H9 (cell line): ENCODE results near the gene MRPS30. TPM values are rescaled to one million over a fixed set of nuclear protein-coding genes. Genes with fewer than 3 reads are reported as not detected.

Experiments used
- DNase-seq: peaks from one replicate; pipeline ENCODE4 v3.0.0-alpha.2; 2017
- H2AFZ ChIP-seq: one replicate; pipeline ENCODE4 v1.6.1; 2013; ENCODE audit warnings: mild to moderate bottlenecking, low read length, control low read depth, moderate library complexity
- H2AK5ac ChIP-seq: 2 replicates; pipeline ENCODE4 v1.6.1; 2013; ENCODE audit warnings: low read length, control low read depth, mixed read lengths; ENCODE audit not compliant: insufficient read length
- H2BK120ac ChIP-seq: one replicate; pipeline ENCODE4 v1.6.1; 2013; ENCODE audit warnings: low read depth, mild to moderate bottlenecking, low read length, control low read depth, inconsistent platforms; ENCODE audit not compliant: poor library complexity, severe bottlenecking
- H2BK12ac ChIP-seq: 2 replicates; pipeline ENCODE4 v1.6.1; 2013; ENCODE audit warnings: low read length, control low read depth, mixed read lengths, low read depth; ENCODE audit not compliant: insufficient read length
- H2BK15ac ChIP-seq: 2 replicates; pipeline ENCODE4 v1.6.1; 2013; ENCODE audit warnings: low read depth, low read length, control low read depth
- H2BK20ac ChIP-seq: one replicate; pipeline ENCODE4 v1.6.1; 2013; ENCODE audit warnings: low read depth, mild to moderate bottlenecking, low read length, control low read depth, inconsistent platforms; ENCODE audit not compliant: poor library complexity, severe bottlenecking
- H2BK5ac ChIP-seq: 2 replicates; pipeline ENCODE4 v1.6.1; 2013; ENCODE audit warnings: low read length, control low read depth, mixed read lengths; ENCODE audit not compliant: insufficient read length
- H3K14ac ChIP-seq: 2 replicates; pipeline ENCODE4 v1.6.1; 2013; ENCODE audit warnings: low read length, control low read depth; ENCODE audit not compliant: insufficient read depth
- H3K18ac ChIP-seq: 2 replicates; pipeline ENCODE4 v1.6.1; 2013; ENCODE audit warnings: low read depth, mild to moderate bottlenecking, mixed read lengths, low read length, control low read depth; ENCODE audit not compliant: insufficient read length
- H3K23ac ChIP-seq: 2 replicates; pipeline ENCODE4 v1.6.1; 2013; ENCODE audit warnings: low read length, control low read depth, mixed read lengths, low read depth; ENCODE audit not compliant: insufficient read length
- H3K23me2 ChIP-seq: 2 replicates; pipeline ENCODE4 v1.6.1; 2013; ENCODE audit warnings: low read depth, mild to moderate bottlenecking, mixed read lengths, low read length, control low read depth; ENCODE audit not compliant: insufficient read length, poor library complexity, severe bottlenecking
- H3K27ac ChIP-seq: 2 replicates; pipeline ENCODE4 v1.5.1; 2013; ENCODE audit warnings: low read length, control low read depth, mixed read lengths, low read depth; ENCODE audit not compliant: insufficient read length
- H3K27me3 ChIP-seq: 2 replicates; pipeline ENCODE4 v1.6.1; 2013; ENCODE audit warnings: low read length, control low read depth, inconsistent platforms; ENCODE audit not compliant: insufficient read depth
- H3K4ac ChIP-seq: 2 replicates; pipeline ENCODE4 v1.6.1; 2013; ENCODE audit warnings: low read depth, mild to moderate bottlenecking, control low read depth, inconsistent platforms, low read length, moderate library complexity
- H3K4me1 ChIP-seq: 2 replicates; pipeline ENCODE4 v1.6.1; 2013; ENCODE audit warnings: low read length, control low read depth, inconsistent platforms; ENCODE audit not compliant: insufficient read depth
- H3K4me2 ChIP-seq: 2 replicates; pipeline ENCODE4 v1.6.1; 2013; ENCODE audit warnings: low read length, control low read depth, mixed read lengths; ENCODE audit not compliant: insufficient read length, insufficient read depth
- H3K56ac ChIP-seq: 2 replicates; pipeline ENCODE4 v1.6.1; 2013; ENCODE audit warnings: low read depth, mild to moderate bottlenecking, mixed read lengths, low read length, control low read depth; ENCODE audit not compliant: insufficient read length
- H3K79me1 ChIP-seq: 2 replicates; pipeline ENCODE4 v1.6.1; 2013; ENCODE audit warnings: low read depth, mild to moderate bottlenecking, moderate library complexity, low read length, control low read depth, inconsistent platforms; ENCODE audit not compliant: insufficient read depth, poor library complexity, severe bottlenecking
- H3K79me2 ChIP-seq: 2 replicates; pipeline ENCODE4 v1.6.1; 2013; ENCODE audit warnings: low read length, control low read depth, inconsistent platforms; ENCODE audit not compliant: insufficient read depth
- H3K9ac ChIP-seq: 2 replicates; pipeline ENCODE4 v1.6.1; 2013; ENCODE audit warnings: low read length, control low read depth, mixed read lengths; ENCODE audit not compliant: insufficient read length; ENCODE audit errors: extremely low read depth
- H3K9me3 ChIP-seq: one replicate; pipeline ENCODE4 v1.6.1; 2013; ENCODE audit warnings: low read depth, low read length, inconsistent platforms; ENCODE audit not compliant: control insufficient read depth
- H3T11ph ChIP-seq: one replicate; pipeline ENCODE4 v1.6.1; 2013; ENCODE audit warnings: mild to moderate bottlenecking, low read length, control low read depth, inconsistent platforms
- H4K20me1 ChIP-seq: one replicate; pipeline ENCODE4 v1.6.1; 2013; ENCODE audit not compliant: control insufficient read depth, insufficient read length, insufficient read depth
- H4K5ac ChIP-seq: 2 replicates; pipeline ENCODE4 v1.6.1; 2013; ENCODE audit warnings: low read depth, mild to moderate bottlenecking, mixed read lengths, low read length, control low read depth; ENCODE audit not compliant: insufficient read length
- H4K8ac ChIP-seq: replicated peaks from 2 replicates; pipeline ENCODE4 v1.6.1; 2013; ENCODE audit warnings: low read length, control low read depth, mixed read lengths, low read depth; ENCODE audit not compliant: insufficient read length
- H4K91ac ChIP-seq: 2 replicates; pipeline ENCODE4 v1.6.1; 2013; ENCODE audit warnings: low read depth, mild to moderate bottlenecking, moderate library complexity, mixed read lengths, low read length, control low read depth; ENCODE audit not compliant: insufficient read length
- H3K27ac Mint-ChIP-seq, 3 experiments: 2 replicates in 2 of 3; 3 replicates in 1 of 3; pipeline ENCODE4 v1.8.0; 2020 to 2021; ENCODE audit warnings: mixed read lengths in 3 of 3, mild to moderate bottlenecking in 1 of 3, moderate library complexity in 1 of 3
- H3K27me3 Mint-ChIP-seq: 2 replicates; pipeline ENCODE4 v1.8.0; 2021; ENCODE audit warnings: low read depth, mild to moderate bottlenecking, moderate library complexity, mixed read lengths
- H3K36me3 Mint-ChIP-seq, 3 experiments: 2 replicates in 2 of 3; 3 replicates in 1 of 3; pipeline ENCODE4 v1.8.0; 2020 to 2021; ENCODE audit warnings: low read depth in 3 of 3, mixed read lengths in 3 of 3; ENCODE audit not compliant: insufficient read depth in 1 of 3
- H3K4me1 Mint-ChIP-seq, 2 experiments: 2 replicates each; pipeline ENCODE4 v1.8.0; 2020; ENCODE audit warnings: mixed read lengths in 2 of 2
- H3K4me3 Mint-ChIP-seq, 2 experiments: 2 replicates in 1 of 2; 3 replicates in 1 of 2; pipeline ENCODE4 v1.8.0; 2020 to 2021; ENCODE audit warnings: mild to moderate bottlenecking in 2 of 2, mixed read lengths in 2 of 2, moderate library complexity in 1 of 2
- H3K9me3 Mint-ChIP-seq, 2 experiments: 2 replicates in 1 of 2; 3 replicates in 1 of 2; pipeline ENCODE4 v1.8.0; 2020; ENCODE audit warnings: mild to moderate bottlenecking in 2 of 2, mixed read lengths in 2 of 2, moderate library complexity in 1 of 2
- WGBS: extraction: QIAGEN DNeasy Blood & Tissue Kit; methylation state at CpG from one replicate; pipeline ENCODE4 v1.1.7; 2013; ENCODE audit warnings: missing lambda C conversion rate, low lambda C conversion rate, mixed read lengths; ENCODE audit not compliant: insufficient read length; ENCODE audit errors: extremely low coverage; 5-methylcytosine and 5-hydroxymethylcytosine counted together
- total RNA-seq: library from RNA; stranded (reverse); gene quantifications from 2 replicates; pipeline ENCODE4 v1.2.1, GENCODE V29; 2021
- TF ChIP-seq, protein P1 (sequence below): fragments of 200-600 bp; sonication (generic); conservative IDR thresholded peaks from 3 replicates; pipeline ENCODE4 v1.8.0; 2021; ENCODE audit warnings: antibody characterized with exemption, mild to moderate bottlenecking

MRPS30 gene
- total RNA-seq, 1 experiment from 2014 or later: 76.3 TPM

DNA sequence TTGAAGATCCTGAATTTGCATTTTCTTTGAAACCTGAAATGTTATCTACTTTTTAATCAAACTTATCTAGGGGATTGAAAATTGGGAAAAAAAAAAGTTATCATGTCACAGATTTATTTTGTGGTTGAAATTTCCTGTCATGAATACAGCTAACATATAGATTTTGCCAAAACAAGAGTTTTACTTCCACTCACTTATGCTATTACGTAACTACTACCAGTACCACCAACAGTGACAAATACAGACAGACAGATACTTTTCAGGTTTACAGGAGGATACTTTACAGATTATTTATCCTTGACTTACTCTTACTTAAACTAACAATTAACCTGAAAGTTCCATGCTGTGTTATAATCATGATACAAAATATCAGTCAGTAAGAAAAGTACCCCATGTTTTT is 6.8 kb upstream of the MRPS30 start:
- H3K4me1 Mint-ChIP-seq: peaks cover 5% of the 10 kb centered on the region in 2 experiments; a peak in 3 of 4 replicates
- H2BK15ac ChIP-seq: no peak overlapping the region
- no peaks in the 10 kb centered on the region for H3K23me2 ChIP-seq
- WGBS: no CpG with 5 or more reads among the region's 1 CpG
- no peak overlapping the region for H2AK5ac ChIP-seq
- no peak overlapping the region for H4K91ac ChIP-seq
- H3K27me3 ChIP-seq: no peaks in the 10 kb centered on the region
- H3K27me3 Mint-ChIP-seq: no peaks in the 10 kb centered on the region
- no peak overlapping the region for H3K14ac ChIP-seq
- no peaks in the 10 kb centered on the region for H3K79me1 ChIP-seq
- no peak overlapping the region for H3K56ac ChIP-seq
- H2BK20ac ChIP-seq: no peak overlapping the region
- H3K9ac ChIP-seq: no peak overlapping the region
- H3K9me3 Mint-ChIP-seq: peaks cover 19 to 25% of the 10 kb centered on the region in 2 experiments
- H3K4ac ChIP-seq: no peak overlapping the region
- H2BK5ac ChIP-seq: no peak overlapping the region
- H3K27ac Mint-ChIP-seq: no peak overlapping the region
- H4K20me1 ChIP-seq: no peaks in the 10 kb centered on the region
- TF ChIP-seq, protein P1, sequence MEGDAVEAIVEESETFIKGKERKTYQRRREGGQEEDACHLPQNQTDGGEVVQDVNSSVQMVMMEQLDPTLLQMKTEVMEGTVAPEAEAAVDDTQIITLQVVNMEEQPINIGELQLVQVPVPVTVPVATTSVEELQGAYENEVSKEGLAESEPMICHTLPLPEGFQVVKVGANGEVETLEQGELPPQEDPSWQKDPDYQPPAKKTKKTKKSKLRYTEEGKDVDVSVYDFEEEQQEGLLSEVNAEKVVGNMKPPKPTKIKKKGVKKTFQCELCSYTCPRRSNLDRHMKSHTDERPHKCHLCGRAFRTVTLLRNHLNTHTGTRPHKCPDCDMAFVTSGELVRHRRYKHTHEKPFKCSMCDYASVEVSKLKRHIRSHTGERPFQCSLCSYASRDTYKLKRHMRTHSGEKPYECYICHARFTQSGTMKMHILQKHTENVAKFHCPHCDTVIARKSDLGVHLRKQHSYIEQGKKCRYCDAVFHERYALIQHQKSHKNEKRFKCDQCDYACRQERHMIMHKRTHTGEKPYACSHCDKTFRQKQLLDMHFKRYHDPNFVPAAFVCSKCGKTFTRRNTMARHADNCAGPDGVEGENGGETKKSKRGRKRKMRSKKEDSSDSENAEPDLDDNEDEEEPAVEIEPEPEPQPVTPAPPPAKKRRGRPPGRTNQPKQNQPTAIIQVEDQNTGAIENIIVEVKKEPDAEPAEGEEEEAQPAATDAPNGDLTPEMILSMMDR: no peak
- H4K5ac ChIP-seq: no peak overlapping the region
- H3K23ac ChIP-seq: no peak overlapping the region
- H4K8ac ChIP-seq: no peak overlapping the region
- H2AFZ ChIP-seq: no peak overlapping the region
- no peaks in the 10 kb centered on the region for H3K9me3 ChIP-seq
- H3K27ac ChIP-seq: no peak overlapping the region
- H2BK120ac ChIP-seq: no peak overlapping the region
- no peaks in the 10 kb centered on the region for H3K4me1 ChIP-seq
- H3K4me2 ChIP-seq: no peak overlapping the region
- no peak overlapping the region for H3T11ph ChIP-seq
- no peak overlapping the region for H3K18ac ChIP-seq
- peaks cover 7 to 18% (median 10%) of the 10 kb centered on the region in 3 experiments for H3K36me3 Mint-ChIP-seq
- no peak overlapping the region for H3K4me3 Mint-ChIP-seq
- H3K79me2 ChIP-seq: no peaks in the 10 kb centered on the region
- DNase-seq: no peak
- no peak overlapping the region for H2BK12ac ChIP-seq
